ENCODE data around the gene SCN2B. TPM values are rescaled to one million over a fixed set of nuclear protein-coding genes. Genes with fewer than 3 reads are reported as not detected.
"Not testable (repeated sequence)": the region's sequence is repeated elsewhere in the genome, so short reads cannot be mapped to it uniquely, and the experiment has no call there.

Gene SCN2B
- polyA plus RNA-seq, 3 donors, result 4.6 to 5.1 (median 5.0) TPM

GRCh38 chr11:118207079-118207478 lies 30.6 kb upstream of the SCN2B start:
- DNase-seq (ENCODE audit: low read depth in 3 of 3, low spot score in 2 of 3), result no peak

GRCh38 chr11:118206391-118207031 lies 30.1 kb upstream of the SCN2B start:
- peak in 2 of 3 donors; percentile 20 to 36 for DNase-seq (ENCODE audit: low read depth in 3 of 3, low spot score in 2 of 3)

GRCh38 chr11:118205606-118206378 lies 29.4 kb upstream of the SCN2B start:
- DNase-seq (ENCODE audit: low read depth in 3 of 3, low spot score in 2 of 3), result no peak

- DNase-seq (ENCODE audit: low read depth in 3 of 3, low spot score in 2 of 3), result no peak
Measured at GRCh38 chr11:118202599-118203422, 26.4 kb upstream of the SCN2B start.

DNA sequence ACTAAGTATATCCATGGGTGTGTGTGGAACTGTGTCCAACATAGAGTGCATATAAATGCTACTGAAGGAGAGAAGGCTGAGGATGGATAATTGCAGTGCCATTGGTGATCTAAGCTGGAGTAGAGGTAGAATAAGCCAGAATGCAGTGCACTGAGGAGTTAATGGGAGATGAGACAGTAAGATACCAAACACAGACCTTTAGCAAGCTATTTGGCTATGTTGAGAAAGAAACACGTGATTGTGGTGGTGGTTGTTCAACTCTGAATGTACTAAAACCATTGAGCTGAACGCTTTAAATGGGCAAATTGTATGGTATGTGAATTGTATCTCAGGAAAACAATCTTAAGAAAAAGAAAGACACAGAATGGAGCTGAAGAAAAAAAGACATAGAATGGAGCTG lies 25.5 kb upstream of the SCN2B start:
- no peak for DNase-seq (ENCODE audit: low read depth in 3 of 3, low spot score in 2 of 3)

DNA sequence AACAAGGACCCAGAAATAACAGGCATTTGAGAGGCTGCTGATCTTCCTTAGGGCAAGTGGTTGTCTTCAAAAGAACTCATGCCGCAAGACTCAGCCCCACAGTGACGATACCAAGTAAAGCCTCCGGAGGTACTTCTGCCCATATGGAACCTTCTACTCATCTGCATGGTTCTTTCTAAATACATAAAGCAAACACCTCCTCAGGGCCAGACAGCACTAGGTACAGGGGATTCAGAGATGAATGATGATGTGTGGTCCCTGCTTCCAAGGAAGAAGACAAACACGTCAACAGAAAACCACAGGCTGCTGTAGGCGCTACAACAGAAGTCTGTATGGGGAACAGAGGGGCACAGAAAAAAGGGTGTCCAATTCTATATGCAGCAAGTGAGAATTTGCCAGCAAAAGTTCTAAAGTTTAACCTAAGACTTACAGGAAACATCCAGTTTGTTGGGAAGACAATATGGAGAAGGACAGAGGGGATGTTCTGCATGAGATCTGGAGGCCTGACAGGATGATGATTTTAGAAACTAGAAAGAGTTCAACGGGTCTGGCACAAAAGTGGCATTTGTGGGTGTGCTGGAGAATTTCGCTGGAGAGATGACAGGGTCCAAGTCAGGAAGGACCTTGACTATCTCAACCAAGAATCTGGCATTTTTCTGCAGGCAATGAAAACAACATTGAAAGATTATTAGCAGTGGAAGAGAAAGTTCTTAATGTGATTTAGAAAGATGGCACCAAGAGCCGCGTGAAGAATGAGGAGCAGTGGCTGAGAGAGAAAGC lies 24.7 kb upstream of the SCN2B start:
- DNase-seq (ENCODE audit: low read depth in 3 of 3, low spot score in 2 of 3), result no peak

GRCh38 chr11:118200497-118200896 lies 24.1 kb upstream of the SCN2B start:
- DNase-seq (ENCODE audit: low read depth in 3 of 3, low spot score in 2 of 3), result no peak

- no peak for DNase-seq (ENCODE audit: low read depth in 3 of 3, low spot score in 2 of 3)
Measured at GRCh38 chr11:118199135-118199534, 22.7 kb upstream of the SCN2B start.

DNA sequence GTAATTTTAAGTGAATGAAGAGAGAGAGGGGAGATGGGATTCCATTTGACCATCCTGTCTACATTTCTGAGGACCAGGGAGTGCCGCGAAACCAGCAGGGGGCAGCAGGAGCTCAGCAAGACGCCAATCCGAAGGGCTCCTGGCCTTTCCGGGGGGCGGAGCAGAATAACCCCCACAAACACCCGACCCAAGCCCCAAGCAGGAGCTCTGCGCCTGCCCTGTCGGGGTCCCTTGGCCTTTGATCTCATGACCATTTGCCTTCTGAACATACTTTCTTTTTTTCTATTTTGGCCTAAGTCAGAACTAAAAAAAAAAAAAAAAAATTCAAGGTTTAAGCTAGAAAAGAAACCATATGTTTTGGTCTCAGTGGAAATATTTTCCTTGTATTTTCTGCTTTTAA lies 21.9 kb upstream of the SCN2B start:
- no peak for DNase-seq (ENCODE audit: low read depth in 3 of 3, low spot score in 2 of 3)

DNA sequence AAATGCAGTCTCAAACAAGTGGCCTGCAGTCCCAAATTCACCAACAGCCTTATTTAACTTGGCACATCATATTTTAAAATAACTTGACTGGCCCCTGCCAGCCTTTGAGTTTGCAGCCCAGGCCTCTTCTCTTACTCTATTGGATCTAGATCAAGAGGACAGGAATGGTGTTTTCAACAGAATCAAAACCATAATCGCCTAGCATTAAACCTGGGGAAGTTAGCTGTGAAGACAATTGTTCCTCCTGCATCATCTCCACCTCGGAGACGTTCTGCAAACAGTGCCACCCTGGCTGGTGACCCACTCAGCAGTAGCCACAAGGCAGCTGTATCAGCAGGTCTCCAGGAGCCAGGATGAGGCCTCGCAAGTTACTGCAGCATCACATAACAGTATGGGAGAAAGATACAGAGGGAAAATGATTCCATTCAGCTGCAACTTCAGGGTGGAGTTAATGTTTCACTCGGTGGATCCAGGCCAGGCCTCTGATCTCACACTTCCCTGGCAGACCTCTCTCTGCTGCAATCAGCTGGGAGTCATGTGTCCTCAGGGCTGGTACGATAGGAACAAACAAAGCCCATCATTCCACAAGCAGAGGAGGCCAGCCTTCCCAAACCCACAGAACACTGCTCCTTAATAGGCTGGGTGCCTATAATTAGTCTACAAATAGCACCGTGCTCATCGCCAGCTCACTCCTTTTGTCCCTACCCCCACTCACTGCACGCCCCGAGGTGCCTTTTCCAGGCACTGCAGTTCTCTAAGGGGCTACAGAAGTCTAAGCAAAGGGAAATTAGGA lies 18.6 kb upstream of the SCN2B start:
- no peak for DNase-seq (ENCODE audit: low read depth in 3 of 3, low spot score in 2 of 3)

- no peak for DNase-seq (ENCODE audit: low read depth in 3 of 3, low spot score in 2 of 3)
Measured at GRCh38 chr11:118193910-118194566, 17.6 kb upstream of the SCN2B start.

DNA sequence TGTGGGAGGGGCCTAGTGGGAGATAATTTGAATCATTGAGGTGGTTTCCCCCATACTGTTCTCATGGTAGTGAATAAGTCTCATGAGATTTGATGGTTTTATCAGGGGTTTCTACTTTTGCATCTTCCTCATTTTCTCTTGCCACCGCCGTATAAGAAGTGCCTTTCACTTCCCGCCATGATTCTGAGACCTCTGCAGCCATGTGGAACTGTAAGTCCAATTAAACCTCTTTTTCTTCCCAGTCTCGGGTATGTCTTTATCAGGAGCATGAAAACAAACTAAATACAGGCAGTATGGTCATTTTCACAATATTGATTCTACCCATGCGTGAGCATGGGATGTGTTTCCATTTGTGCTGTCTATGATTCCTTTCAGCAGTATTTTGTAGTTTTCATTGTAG lies 16.4 kb upstream of the SCN2B start:
- DNase-seq (ENCODE audit: low read depth in 3 of 3, low spot score in 2 of 3), result not testable (repeated sequence)

GRCh38 chr11:118190942-118191506 lies 14.6 kb upstream of the SCN2B start:
- not testable (repeated sequence) for DNase-seq (ENCODE audit: low read depth in 3 of 3, low spot score in 2 of 3)

- DNase-seq (ENCODE audit: low read depth in 3 of 3, low spot score in 2 of 3), result no peak
Measured at GRCh38 chr11:118186346-118187107, 10.1 kb upstream of the SCN2B start.

DNA sequence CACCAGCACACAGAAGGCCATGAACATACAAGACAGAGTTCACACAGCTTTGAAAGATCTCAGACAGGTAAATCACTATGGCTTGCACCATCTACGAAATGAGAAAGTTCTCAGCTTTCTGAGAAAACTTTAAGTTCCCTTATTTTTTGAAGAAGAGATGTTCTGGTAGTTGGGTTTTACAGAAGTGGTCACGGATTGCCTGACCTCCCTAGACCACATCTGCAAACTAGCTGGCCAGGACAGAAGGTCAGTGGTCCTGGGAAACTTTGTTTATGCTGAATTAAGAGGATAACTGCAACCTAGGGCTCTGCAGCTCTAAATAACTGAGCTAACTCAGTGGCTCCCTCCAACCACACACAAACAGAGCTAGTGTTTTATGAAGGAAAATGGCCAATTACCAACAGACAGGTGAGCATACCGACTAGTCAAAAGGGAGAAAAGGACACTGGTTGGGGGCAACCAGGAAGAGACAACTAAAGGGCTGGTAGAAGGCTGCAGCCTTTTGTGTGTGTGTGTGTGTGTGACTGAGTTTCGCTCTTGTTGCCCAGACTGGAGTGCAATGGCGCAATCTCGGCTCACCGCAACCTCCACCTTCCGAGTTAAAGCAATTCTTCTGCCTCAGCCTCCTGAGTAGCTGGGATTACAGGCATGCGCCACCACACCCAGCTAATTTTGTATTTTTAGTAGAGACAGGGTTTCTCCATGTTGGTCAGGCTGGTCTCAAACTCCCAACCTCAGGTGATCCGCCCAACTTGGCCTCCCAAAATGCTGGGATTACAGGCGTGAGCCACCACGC lies 8.5 kb upstream of the SCN2B start:
- DNase-seq (ENCODE audit: low read depth in 3 of 3, low spot score in 2 of 3), result no peak

DNA sequence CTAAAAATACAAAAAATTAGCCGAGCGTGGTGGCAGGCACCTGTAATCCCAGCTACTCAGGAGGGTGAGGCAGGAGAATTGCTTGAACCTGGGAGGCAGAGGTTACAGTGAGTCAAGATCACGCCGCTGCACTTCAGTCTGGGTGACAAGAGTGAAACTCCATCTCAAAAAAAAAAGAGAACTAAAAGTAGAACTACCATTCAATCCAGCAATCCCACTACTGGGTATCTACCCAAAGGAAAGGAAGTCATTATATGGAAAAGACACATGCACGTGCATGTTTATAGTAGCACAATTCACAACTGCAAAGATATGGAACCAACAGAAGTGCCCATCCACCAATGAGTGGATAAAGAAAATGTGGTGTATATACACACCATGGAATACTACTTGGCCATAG lies 7.3 kb upstream of the SCN2B start:
- DNase-seq (ENCODE audit: low read depth in 3 of 3, low spot score in 2 of 3), result not testable (repeated sequence)

DNA sequence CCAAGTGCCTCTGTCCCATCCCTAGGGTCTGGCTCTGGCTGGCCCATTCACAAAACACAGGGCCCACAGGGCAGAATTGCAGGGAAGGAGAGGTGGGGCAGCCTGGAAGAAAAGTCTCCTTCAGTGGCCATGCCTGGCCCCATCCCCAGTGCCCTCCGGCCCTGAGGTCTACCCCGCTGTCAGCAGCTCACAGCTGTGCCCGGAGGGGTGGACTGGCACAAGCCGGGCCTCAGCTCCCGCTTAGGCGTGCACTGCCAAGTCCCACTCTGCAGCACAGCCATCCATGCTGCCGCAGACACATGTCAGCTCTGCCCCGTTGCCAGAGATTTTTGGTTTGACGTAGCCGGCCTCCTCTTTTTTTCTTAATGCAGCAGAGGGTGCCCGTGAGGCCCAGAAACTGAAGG lies 3.9 kb upstream of the SCN2B start:
- no peak for DNase-seq (ENCODE audit: low read depth in 3 of 3, low spot score in 2 of 3)

GRCh38 chr11:118176778-118177134 lies 317 bp upstream of the SCN2B start:
- DNase-seq (ENCODE audit: low read depth in 3 of 3, low spot score in 2 of 3), result no peak

Measured in right renal cortex interstitium (tissue), 3 donors.